HCT116 (cell line): Measurements from ENCODE around the gene TYW1B. TPM values are rescaled to one million over a fixed set of nuclear protein-coding genes. Genes with fewer than 3 reads are reported as not detected.
"Not testable (repeated sequence)": the region's sequence is repeated elsewhere in the genome, so short reads cannot be mapped to it uniquely, and the experiment has no call there.

ENCODE experiments used
- ATAC-seq: fragments of 200-7000 bp; cut with Tn5 transposase; 2 replicates; pipeline ENCODE4 v1.9.1; 2020; ENCODE audit warnings: mild to moderate bottlenecking, moderate library complexity
- BruUV-seq: library from RNA; stranded (reverse); fragments of 400-500 nt; replicated peaks from 2 replicates; lab custom pipeline; 2021; lab: Mats Ljungman, UMichigan
- CTCF ChIA-PET: fragments of 300-600 bp; sonication (Branson Sonifier 250); formaldehyde crosslinking; loops from one replicate; lab custom pipeline; 2021; ENCODE audit warnings: antibody characterized with exemption; lab: Charles Lee
- POLR2A ChIA-PET: fragments of 300-600, 350-600 bp; sonication (Branson Sonifier 250); formaldehyde crosslinking; loops from one replicate; lab custom pipeline; 2021; ENCODE audit warnings: antibody characterized with exemption; lab: Charles Lee
- RAD21 ChIA-PET, 2 experiments: fragments of 300-600 bp; sonication (Branson Sonifier 250); formaldehyde crosslinking; loops; one replicate each; lab custom pipeline; 2023; ENCODE audit warnings: low total read pairs in 2 of 2; ENCODE audit not compliant: uncharacterized antibody in 2 of 2, unreplicated experiment in 2 of 2, low non-redundant PET in 1 of 2; lab: Charles Lee
- DNase-seq: peaks from one replicate; pipeline ENCODE4 v3.0.0-alpha.2; 2010; ENCODE audit warnings: low read depth, low spot score
- H2AFZ ChIP-seq: fragments of 200-600 bp; shearing (Covaris generic), sonication (generic); 2 replicates; pipeline ENCODE4 v1.6.1; 2017; ENCODE audit warnings: low read depth, mixed run types, mixed read lengths, antibody characterized with exemption, low read length; ENCODE audit not compliant: poor library complexity, severe bottlenecking
- H3K27ac ChIP-seq: 2 replicates; pipeline ENCODE4 v1.5.1; 2012; ENCODE audit warnings: low read depth, low read length
- H3K27me3 ChIP-seq: fragments of 200-600 bp; sonication (generic); 2 replicates; pipeline ENCODE4 v1.6.1; 2016; ENCODE audit warnings: mixed run types, low read length, mixed read lengths; ENCODE audit not compliant: insufficient read depth
- H3K36me3 ChIP-seq, 2 experiments: fragments of 200-500 bp in 1 of 2; fragments of 200-600 bp in 1 of 2; sonication (Bioruptor generic) in 1 of 2; sonication (generic) in 1 of 2; 2 replicates each; pipeline versions ENCODE4 v1.5.1 to v1.6.1; 2014 to 2016; ENCODE audit warnings: low read length in 2 of 2, inconsistent platforms in 1 of 2, mixed read lengths in 1 of 2, mixed run types in 1 of 2; ENCODE audit not compliant: insufficient read depth in 2 of 2, control insufficient read depth in 1 of 2
- H3K4me1 ChIP-seq, 2 experiments: fragments of 200-600 bp in 1 of 2; sonication (generic) in 1 of 2; 2 replicates each; pipeline versions ENCODE4 v1.5.1 to v1.6.1; 2012 to 2017; ENCODE audit warnings: low read length in 2 of 2, inconsistent platforms in 1 of 2, mild to moderate bottlenecking in 1 of 2, mixed read lengths in 1 of 2, mixed run types in 1 of 2, moderate library complexity in 1 of 2; ENCODE audit not compliant: insufficient read depth in 2 of 2, control insufficient read depth in 1 of 2
- H3K4me2 ChIP-seq: fragments of 200-600 bp; sonication (generic); 2 replicates; pipeline ENCODE4 v1.6.1; 2017; ENCODE audit warnings: mixed run types, low read length, mixed read lengths
- H3K4me3 ChIP-seq, 2 experiments: fragments of 200-600 bp in 1 of 2; sonication (generic) in 1 of 2; replicated peaks in 1 of 2; 2 replicates each; pipeline ENCODE4 v1.5.1; 2011 to 2016; ENCODE audit warnings: low read length in 2 of 2, control low read depth in 1 of 2, low read depth in 1 of 2, mild to moderate bottlenecking in 1 of 2, mixed read lengths in 1 of 2, mixed run types in 1 of 2
- H3K79me2 ChIP-seq: fragments of 200-600 bp; sonication (generic); 2 replicates; pipeline ENCODE4 v1.6.1; 2017; ENCODE audit warnings: mild to moderate bottlenecking, mixed run types, low read length, moderate library complexity, mixed read lengths; ENCODE audit not compliant: insufficient read depth
- H3K9ac ChIP-seq: fragments of 200-600 bp; sonication (generic); 2 replicates; pipeline ENCODE4 v1.6.1; 2016; ENCODE audit warnings: low read length, mixed read lengths
- H3K9me2 ChIP-seq: fragments of 200-600 bp; sonication (generic), shearing (Covaris generic); 2 replicates; pipeline ENCODE4 v1.6.1; 2017; ENCODE audit warnings: mixed run types, mild to moderate bottlenecking, moderate library complexity; ENCODE audit not compliant: insufficient read depth
- H3K9me3 ChIP-seq, 2 experiments: fragments of 200-500 bp in 1 of 2; fragments of 200-600 bp in 1 of 2; sonication (Bioruptor generic) in 1 of 2; sonication (generic) in 1 of 2; 2 replicates each; pipeline ENCODE4 v1.6.1; 2014 to 2017; ENCODE audit warnings: low read length in 2 of 2, mixed read lengths in 2 of 2, inconsistent platforms in 1 of 2, low read depth in 1 of 2, mild to moderate bottlenecking in 1 of 2, mixed run types in 1 of 2, moderate library complexity in 1 of 2; ENCODE audit not compliant: control insufficient read depth in 1 of 2, insufficient read depth in 1 of 2
- H4K20me1 ChIP-seq: fragments of 200-600 bp; sonication (generic), shearing (Covaris generic); 2 replicates; pipeline ENCODE4 v1.6.1; 2017; ENCODE audit warnings: mixed run types, mild to moderate bottlenecking, moderate library complexity; ENCODE audit not compliant: insufficient read depth
- CBX3 ChIP-seq: IDR thresholded peaks from 2 replicates; pipeline ENCODE4 v1.6.1; 2012; ENCODE audit warnings: low read depth
- CTCF ChIP-seq, 3 experiments: fragments of 200-600 bp in 1 of 3; sonication (generic) in 1 of 3; IDR thresholded peaks in 2 of 3; conservative IDR thresholded peaks in 1 of 3; 2 replicates each; pipeline ENCODE4 v1.5.1; 2012 to 2017; ENCODE audit warnings: low read depth in 2 of 3, low read length in 2 of 3, antibody characterized with exemption in 1 of 3, borderline replicate concordance in 1 of 3, control low read depth in 1 of 3, mild to moderate bottlenecking in 1 of 3, mixed read lengths in 1 of 3, mixed run types in 1 of 3, moderate library complexity in 1 of 3; ENCODE audit not compliant: insufficient read depth in 1 of 3
- MAX ChIP-seq: IDR thresholded peaks from 2 replicates; pipeline ENCODE4 v1.6.1; 2012
- POLR2A ChIP-seq: IDR thresholded peaks from 2 replicates; pipeline ENCODE4 v1.7.0; 2011; ENCODE audit warnings: borderline replicate concordance; ENCODE audit not compliant: insufficient read depth, insufficient read length; ENCODE audit errors: extremely low read depth
- POLR2AphosphoS5 ChIP-seq: IDR thresholded peaks from 2 replicates; pipeline ENCODE4 v1.6.1; 2011; ENCODE audit warnings: mild to moderate bottlenecking, low read depth, low read length, moderate library complexity
- RAD21 ChIP-seq: IDR thresholded peaks from 2 replicates; pipeline ENCODE4 v1.6.1; 2012; ENCODE audit warnings: low read depth, mild to moderate bottlenecking
- SP1 ChIP-seq: IDR thresholded peaks from 2 replicates; pipeline ENCODE4 v1.6.1; 2012; ENCODE audit warnings: low read depth
- SRF ChIP-seq: IDR thresholded peaks from 2 replicates; pipeline ENCODE4 v1.6.1; 2012; ENCODE audit warnings: low read depth
- YY1 ChIP-seq: IDR thresholded peaks from 2 replicates; pipeline ENCODE4 v1.6.1; 2011; ENCODE audit warnings: low read length, low read depth, moderate library complexity, mild to moderate bottlenecking; ENCODE audit not compliant: insufficient replicate concordance; ENCODE audit errors: extremely low read depth
- intact Hi-C: fragments of 100-400 bp; cut with micrococcal nuclease; formaldehyde crosslinking; loops from 2 replicates; pipeline ENCODE4 v1.10.0; 2022
- total RNA-seq: library from RNA; stranded (reverse); gene quantifications from one replicate; pipeline ENCODE4 v1.2.1, GENCODE V29; 2021; ENCODE audit not compliant: unreplicated experiment

The TYW1B gene
- total RNA-seq, 1 experiment from 2014 or later = 2.4 TPM

GRCh38 chr7:72829291-72829686 is 1.3 kb upstream of the TYW1B start:
- H3K9ac ChIP-seq = peak overlapping the region; percentile 76
- TF ChIP-seq SRF (peak; percentile 98), CBX3 (peak; percentile 45; the same call in 1 of the 2 replicates), MAX (peak; percentile 53), POLR2AphosphoS5 (peak; percentile 80), YY1 (peak; percentile 86), POLR2A (peak; percentile 27), SP1 (peak; percentile 81)
- ChIA-PET CTCF (interaction anchor here (0.6 to 2.5 kb wide), 3 partner anchors 9 to 86 kb away, joined by 4 to 10 read pairs (median 5); no protein-coding TSS in a partner anchor), RAD21 (interaction anchor here in 1 of 2 experiments (0.5 to 0.6 kb wide), 2 partner anchors 13 to 455 kb away, joined by 3 read pairs; no protein-coding TSS in a partner anchor)
- H4K20me1 ChIP-seq, BruUV-seq, H3K9me2 ChIP-seq, H3K27me3 ChIP-seq, H2AFZ ChIP-seq, H3K9me3 ChIP-seq, POLR2A ChIA-PET: not testable (repeated sequence)
- peaks cover 6 to 16% of the 10 kb centered on the region in 2 experiments; a peak in 3 of 4 replicates for H3K36me3 ChIP-seq
- DNase-seq (peak; percentile 97), ATAC-seq (peak; percentile 55)
- intact Hi-C loops = loop anchor here (2.0 to 5.0 kb wide), 2 partner anchors 50 to 88 kb away; no protein-coding TSS in a partner anchor
- H3K4me2 ChIP-seq = peak overlapping the region; percentile 84
- H3K79me2 ChIP-seq = peaks cover 38% of the 10 kb centered on the region
- peak overlapping the region; percentile 81 for H3K27ac ChIP-seq
- H3K4me1 ChIP-seq = peaks cover 3 to 13% of the 10 kb centered on the region in 2 experiments; a peak in 3 of 4 replicates
- peak overlapping the region; percentile 74 to 83 for H3K4me3 ChIP-seq

GRCh38 chr7:72823765-72824732 is 4.0 kb downstream of the TYW1B start:
- TF ChIP-seq RAD21 = peak; percentile 41
- peak in 2 of 3 experiments; percentile 7 to 19; a peak in 2 of 6 replicates for TF ChIP-seq CTCF (IDR thresholded peaks at IDR 0.05 in 2 of 3, conservative IDR thresholded peaks at IDR 0.05 in 1 of 3; ENCODE audit: borderline replicate concordance in 1 of 3, insufficient read depth in 1 of 3, low read depth in 2 of 3, low read length in 2 of 3)
- POLR2A ChIA-PET, H3K4me2 ChIP-seq, H3K36me3 ChIP-seq, ATAC-seq, H3K27me3 ChIP-seq, H3K9me2 ChIP-seq, H3K9me3 ChIP-seq, H3K4me3 ChIP-seq, H2AFZ ChIP-seq, BruUV-seq, intact Hi-C loops, DNase-seq, H3K79me2 ChIP-seq, H4K20me1 ChIP-seq, H3K27ac ChIP-seq, H3K9ac ChIP-seq, H3K4me1 ChIP-seq: not testable (repeated sequence)
- ChIA-PET RAD21 (interaction anchor here in 1 of 2 experiments (0.7 kb wide), 1 partner anchor 628 kb away, joined by 3 read pairs; no protein-coding TSS in a partner anchor), CTCF (interaction anchor here (0.6 kb wide), 1 partner anchor 1325 kb away, joined by 3 read pairs; no protein-coding TSS in a partner anchor)

- CTCF ChIA-PET, RAD21 ChIA-PET, H3K4me3 ChIP-seq, H3K27ac ChIP-seq, POLR2A ChIA-PET, H3K27me3 ChIP-seq, H2AFZ ChIP-seq, BruUV-seq, ATAC-seq, H3K36me3 ChIP-seq, H3K9me2 ChIP-seq, DNase-seq, H3K4me2 ChIP-seq, H3K9ac ChIP-seq, H3K9me3 ChIP-seq, intact Hi-C loops, H3K4me1 ChIP-seq, H3K79me2 ChIP-seq, H4K20me1 ChIP-seq: not testable (repeated sequence)
Measured at GRCh38 chr7:72822497-72822896, 5.5 kb downstream of the TYW1B start.
